ENCODE data around the gene DOCK4.

- TF ChIP-seq POLR2A (IDR thresholded peaks at IDR 0.05) = no peak
- TF ChIP-seq CTCF (IDR thresholded peaks at IDR 0.05) = no peak
Observed at GRCh38 chr7:111958431-111958830, 247.8 kb downstream of the DOCK4 start.
